ENCODE results near the gene ZNF646.

The ZNF646 gene

GRCh38 chr16:31043898-31044481 is 30.2 kb upstream of the ZNF646 start:
- Histone ChIP-seq H3K9me3 (ENCODE audit: control insufficient read depth, low read length) (no peaks in the 10 kb centered on the region), H3K9ac (ENCODE audit: low read length) (no peak overlapping the region), H3K36me3 (ENCODE audit: control insufficient read depth, insufficient read depth, low read length) (no peaks in the 10 kb centered on the region), H3K4me3 (ENCODE audit: low read length) (no peak overlapping the region), H3K27me3 (ENCODE audit: control insufficient read depth, insufficient read depth, low read length) (no peaks in the 10 kb centered on the region), H3K4me1 (ENCODE audit: control insufficient read depth, insufficient read depth, low read length) (no peaks in the 10 kb centered on the region)

- Histone ChIP-seq H3K4me3 (ENCODE audit: low read length) (no peak overlapping the region), H3K9ac (ENCODE audit: low read length) (no peak overlapping the region), H3K27me3 (ENCODE audit: control insufficient read depth, insufficient read depth, low read length) (no peaks in the 10 kb centered on the region), H3K36me3 (ENCODE audit: control insufficient read depth, insufficient read depth, low read length) (no peaks in the 10 kb centered on the region), H3K4me1 (ENCODE audit: control insufficient read depth, insufficient read depth, low read length) (no peaks in the 10 kb centered on the region), H3K9me3 (ENCODE audit: control insufficient read depth, low read length) (no peaks in the 10 kb centered on the region)
These were observed 23.8 kb upstream of the ZNF646 start for GRCh38 chr16:31050280-31051030.

- no peak overlapping the region for H3K9ac ChIP-seq (ENCODE audit: low read length)
- no peaks in the 10 kb centered on the region for H3K9me3 ChIP-seq (ENCODE audit: control insufficient read depth, low read length)
- H3K4me1 ChIP-seq (ENCODE audit: control insufficient read depth, insufficient read depth, low read length), result no peaks in the 10 kb centered on the region
- H3K36me3 ChIP-seq (ENCODE audit: control insufficient read depth, insufficient read depth, low read length), result no peaks in the 10 kb centered on the region
- H3K4me3 ChIP-seq (ENCODE audit: low read length), result no peak overlapping the region
- no peaks in the 10 kb centered on the region for H3K27me3 ChIP-seq (ENCODE audit: control insufficient read depth, insufficient read depth, low read length)
These were observed 22.1 kb upstream of the ZNF646 start for GRCh38 chr16:31052114-31052513.

GRCh38 chr16:31055613-31056012 is 18.6 kb upstream of the ZNF646 start:
- no peaks in the 10 kb centered on the region for H3K4me1 ChIP-seq (ENCODE audit: control insufficient read depth, insufficient read depth, low read length)
- H3K4me3 ChIP-seq (ENCODE audit: low read length), result no peak overlapping the region
- no peaks in the 10 kb centered on the region for H3K36me3 ChIP-seq (ENCODE audit: control insufficient read depth, insufficient read depth, low read length)
- H3K27me3 ChIP-seq (ENCODE audit: control insufficient read depth, insufficient read depth, low read length), result no peaks in the 10 kb centered on the region
- H3K9me3 ChIP-seq (ENCODE audit: control insufficient read depth, low read length), result no peaks in the 10 kb centered on the region
- H3K9ac ChIP-seq (ENCODE audit: low read length), result no peak overlapping the region

GRCh38 chr16:31061126-31061812 is 13.0 kb upstream of the ZNF646 start:
- Histone ChIP-seq H3K9me3 (ENCODE audit: control insufficient read depth, low read length) (no peaks in the 10 kb centered on the region), H3K27me3 (ENCODE audit: control insufficient read depth, insufficient read depth, low read length) (no peaks in the 10 kb centered on the region), H3K4me3 (ENCODE audit: low read length) (no peak overlapping the region), H3K9ac (ENCODE audit: low read length) (no peak overlapping the region), H3K36me3 (ENCODE audit: control insufficient read depth, insufficient read depth, low read length) (no peaks in the 10 kb centered on the region), H3K4me1 (ENCODE audit: control insufficient read depth, insufficient read depth, low read length) (peaks cover 7% of the 10 kb centered on the region)

GRCh38 chr16:31061813-31062440 is 12.3 kb upstream of the ZNF646 start:
- H3K27me3 ChIP-seq (ENCODE audit: control insufficient read depth, insufficient read depth, low read length), result no peaks in the 10 kb centered on the region
- H3K4me1 ChIP-seq (ENCODE audit: control insufficient read depth, insufficient read depth, low read length), result peaks cover 7% of the 10 kb centered on the region
- H3K4me3 ChIP-seq (ENCODE audit: low read length), result no peak overlapping the region
- no peak overlapping the region for H3K9ac ChIP-seq (ENCODE audit: low read length)
- H3K9me3 ChIP-seq (ENCODE audit: control insufficient read depth, low read length), result no peaks in the 10 kb centered on the region
- H3K36me3 ChIP-seq (ENCODE audit: control insufficient read depth, insufficient read depth, low read length), result no peaks in the 10 kb centered on the region

- no peaks in the 10 kb centered on the region for H3K27me3 ChIP-seq (ENCODE audit: control insufficient read depth, insufficient read depth, low read length)
- no peak overlapping the region for H3K4me3 ChIP-seq (ENCODE audit: low read length)
- H3K4me1 ChIP-seq (ENCODE audit: control insufficient read depth, insufficient read depth, low read length), result peaks cover 7% of the 10 kb centered on the region
- no peak overlapping the region for H3K9ac ChIP-seq (ENCODE audit: low read length)
- no peaks in the 10 kb centered on the region for H3K9me3 ChIP-seq (ENCODE audit: control insufficient read depth, low read length)
- H3K36me3 ChIP-seq (ENCODE audit: control insufficient read depth, insufficient read depth, low read length), result no peaks in the 10 kb centered on the region
These were observed 10.8 kb upstream of the ZNF646 start for GRCh38 chr16:31063495-31063842.

- peaks cover 7% of the 10 kb centered on the region for H3K4me1 ChIP-seq (ENCODE audit: control insufficient read depth, insufficient read depth, low read length)
- no peak overlapping the region for H3K4me3 ChIP-seq (ENCODE audit: low read length)
- H3K9me3 ChIP-seq (ENCODE audit: control insufficient read depth, low read length), result no peaks in the 10 kb centered on the region
- no peaks in the 10 kb centered on the region for H3K27me3 ChIP-seq (ENCODE audit: control insufficient read depth, insufficient read depth, low read length)
- no peak overlapping the region for H3K9ac ChIP-seq (ENCODE audit: low read length)
- no peaks in the 10 kb centered on the region for H3K36me3 ChIP-seq (ENCODE audit: control insufficient read depth, insufficient read depth, low read length)
These were observed 10.2 kb upstream of the ZNF646 start for GRCh38 chr16:31063843-31064611.

GRCh38 chr16:31064882-31065461 is 9.2 kb upstream of the ZNF646 start:
- Histone ChIP-seq H3K4me1 (ENCODE audit: control insufficient read depth, insufficient read depth, low read length) (peaks cover 7% of the 10 kb centered on the region), H3K9ac (ENCODE audit: low read length) (no peak overlapping the region), H3K9me3 (ENCODE audit: control insufficient read depth, low read length) (no peaks in the 10 kb centered on the region), H3K4me3 (ENCODE audit: low read length) (no peak overlapping the region), H3K36me3 (ENCODE audit: control insufficient read depth, insufficient read depth, low read length) (no peaks in the 10 kb centered on the region), H3K27me3 (ENCODE audit: control insufficient read depth, insufficient read depth, low read length) (no peaks in the 10 kb centered on the region)

- Histone ChIP-seq H3K4me1 (ENCODE audit: control insufficient read depth, insufficient read depth, low read length) (peaks cover 14% of the 10 kb centered on the region), H3K9ac (ENCODE audit: low read length) (no peak overlapping the region), H3K27me3 (ENCODE audit: control insufficient read depth, insufficient read depth, low read length) (no peaks in the 10 kb centered on the region), H3K4me3 (ENCODE audit: low read length) (no peak overlapping the region), H3K9me3 (ENCODE audit: control insufficient read depth, low read length) (no peaks in the 10 kb centered on the region), H3K36me3 (ENCODE audit: control insufficient read depth, insufficient read depth, low read length) (no peaks in the 10 kb centered on the region)
These were observed 6.9 kb upstream of the ZNF646 start for GRCh38 chr16:31067342-31067741.

GRCh38 chr16:31071861-31072260 is 2.4 kb upstream of the ZNF646 start:
- Histone ChIP-seq H3K9me3 (ENCODE audit: control insufficient read depth, low read length) (no peaks in the 10 kb centered on the region), H3K36me3 (ENCODE audit: control insufficient read depth, insufficient read depth, low read length) (peaks cover 6% of the 10 kb centered on the region), H3K9ac (ENCODE audit: low read length) (no peak overlapping the region), H3K4me1 (ENCODE audit: control insufficient read depth, insufficient read depth, low read length) (peaks cover 17% of the 10 kb centered on the region), H3K27me3 (ENCODE audit: control insufficient read depth, insufficient read depth, low read length) (no peaks in the 10 kb centered on the region), H3K4me3 (ENCODE audit: low read length) (no peak overlapping the region)

Data from mucosa of stomach (tissue), 1 donor.